ENCODE measurements around the gene MYO1G. TPM values are rescaled to one million over a fixed set of nuclear protein-coding genes. Genes with fewer than 3 reads are reported as not detected.
"Not testable (repeated sequence)": the region's sequence is repeated elsewhere in the genome, so short reads cannot be mapped to it uniquely, and the experiment has no call there.

The MYO1G gene
- total and polyA plus RNA-seq, 2 donors from 2014 or later = 0.60 to 14.3 TPM

DNA sequence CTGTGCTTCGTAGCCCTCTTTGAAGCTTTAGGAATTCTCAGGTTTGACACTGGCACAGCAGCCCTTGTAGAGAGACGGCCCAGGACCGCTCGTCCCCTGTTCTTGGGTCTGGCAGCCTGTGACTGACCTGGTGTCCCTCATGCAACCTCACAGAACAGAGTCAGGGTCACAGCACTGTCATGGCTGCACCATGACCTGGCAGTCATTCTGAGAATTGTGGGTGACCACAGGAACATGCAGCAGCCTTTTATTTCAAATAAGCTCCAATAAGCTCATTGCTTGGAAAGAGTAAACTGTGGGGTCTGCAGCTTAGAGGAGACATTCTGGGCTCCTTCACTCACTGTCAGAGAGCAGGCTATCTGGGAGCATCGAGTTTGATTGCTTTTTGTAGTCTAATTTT lies 42.5 kb downstream of the MYO1G start:
- no peak overlapping the region for H3K4me3 ChIP-seq (ENCODE audit: low read length in 3 of 3)
- no peak for FAIRE-seq
- TF ChIP-seq, protein P1, sequence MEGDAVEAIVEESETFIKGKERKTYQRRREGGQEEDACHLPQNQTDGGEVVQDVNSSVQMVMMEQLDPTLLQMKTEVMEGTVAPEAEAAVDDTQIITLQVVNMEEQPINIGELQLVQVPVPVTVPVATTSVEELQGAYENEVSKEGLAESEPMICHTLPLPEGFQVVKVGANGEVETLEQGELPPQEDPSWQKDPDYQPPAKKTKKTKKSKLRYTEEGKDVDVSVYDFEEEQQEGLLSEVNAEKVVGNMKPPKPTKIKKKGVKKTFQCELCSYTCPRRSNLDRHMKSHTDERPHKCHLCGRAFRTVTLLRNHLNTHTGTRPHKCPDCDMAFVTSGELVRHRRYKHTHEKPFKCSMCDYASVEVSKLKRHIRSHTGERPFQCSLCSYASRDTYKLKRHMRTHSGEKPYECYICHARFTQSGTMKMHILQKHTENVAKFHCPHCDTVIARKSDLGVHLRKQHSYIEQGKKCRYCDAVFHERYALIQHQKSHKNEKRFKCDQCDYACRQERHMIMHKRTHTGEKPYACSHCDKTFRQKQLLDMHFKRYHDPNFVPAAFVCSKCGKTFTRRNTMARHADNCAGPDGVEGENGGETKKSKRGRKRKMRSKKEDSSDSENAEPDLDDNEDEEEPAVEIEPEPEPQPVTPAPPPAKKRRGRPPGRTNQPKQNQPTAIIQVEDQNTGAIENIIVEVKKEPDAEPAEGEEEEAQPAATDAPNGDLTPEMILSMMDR (IDR thresholded peaks at IDR 0.05; ENCODE audit: borderline replicate concordance, extremely low read depth, insufficient read depth) = no peak

DNA sequence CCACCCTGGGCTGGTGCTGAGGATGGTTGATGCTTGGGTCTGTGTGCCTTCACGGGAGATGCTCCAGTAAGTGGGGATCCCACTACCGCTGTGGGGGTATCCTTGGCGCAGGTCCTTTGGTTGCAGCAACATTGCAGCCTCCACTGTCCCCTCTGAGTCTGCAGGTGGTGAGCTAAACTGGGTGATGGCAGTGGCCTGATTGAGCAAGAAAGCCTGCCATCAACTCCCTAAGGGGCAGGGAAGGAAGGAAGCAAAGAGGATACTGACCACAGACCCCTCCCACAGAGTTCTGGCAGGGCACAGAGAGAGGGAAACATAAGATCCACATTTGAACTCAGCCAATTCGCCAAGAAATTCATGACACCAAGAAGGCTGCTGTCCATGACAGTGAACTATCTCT lies 43.2 kb downstream of the MYO1G start:
- H3K9ac ChIP-seq (ENCODE audit: low read length in 3 of 3) = no peak overlapping the region
- no peaks in the 10 kb centered on the region for H3K9me3 ChIP-seq (ENCODE audit: control insufficient read depth in 2 of 3, insufficient read depth in 1 of 3, low read length in 3 of 3)
- no peak overlapping the region for H3K27ac ChIP-seq (ENCODE audit: low read depth in 2 of 2, low read length in 2 of 2)
- no peaks in the 10 kb centered on the region for H3K27me3 ChIP-seq (ENCODE audit: control insufficient read depth, insufficient read depth, low read length)
- no peak overlapping the region for H3K4me3 ChIP-seq (ENCODE audit: low read length in 3 of 3)
- intact Hi-C loops (cut with DNase I) = no loop called here
- no peak for FAIRE-seq
- TF ChIP-seq, protein P1 (IDR thresholded peaks at IDR 0.05; ENCODE audit: borderline replicate concordance, extremely low read depth, insufficient read depth) = no peak
- no peaks in the 10 kb centered on the region for H3K36me3 ChIP-seq (ENCODE audit: control insufficient read depth in 2 of 3, insufficient read depth in 3 of 3, low read length in 3 of 3)
- H3K4me1 ChIP-seq (ENCODE audit: control insufficient read depth in 2 of 3, insufficient read depth in 2 of 3, low read depth in 1 of 3, low read length in 3 of 3) = no peaks in the 10 kb centered on the region
- no peak for DNase-seq

More for the DNA sequence above, 42.5 kb downstream of the MYO1G start:
- no peaks in the 10 kb centered on the region for H3K27me3 ChIP-seq (ENCODE audit: control insufficient read depth, insufficient read depth, low read length)
- no peak for DNase-seq
- intact Hi-C loops (cut with DNase I) = no loop called here
- no peak overlapping the region for H3K27ac ChIP-seq (ENCODE audit: low read depth in 2 of 2, low read length in 2 of 2)
- H3K9ac ChIP-seq (ENCODE audit: low read length in 3 of 3) = no peak overlapping the region
- H3K36me3 ChIP-seq (ENCODE audit: control insufficient read depth in 2 of 3, insufficient read depth in 3 of 3, low read length in 3 of 3) = no peaks in the 10 kb centered on the region
- no peaks in the 10 kb centered on the region for H3K9me3 ChIP-seq (ENCODE audit: control insufficient read depth in 2 of 3, insufficient read depth in 1 of 3, low read length in 3 of 3)
- no peaks in the 10 kb centered on the region for H3K4me1 ChIP-seq (ENCODE audit: control insufficient read depth in 2 of 3, insufficient read depth in 2 of 3, low read depth in 1 of 3, low read length in 3 of 3)

DNA sequence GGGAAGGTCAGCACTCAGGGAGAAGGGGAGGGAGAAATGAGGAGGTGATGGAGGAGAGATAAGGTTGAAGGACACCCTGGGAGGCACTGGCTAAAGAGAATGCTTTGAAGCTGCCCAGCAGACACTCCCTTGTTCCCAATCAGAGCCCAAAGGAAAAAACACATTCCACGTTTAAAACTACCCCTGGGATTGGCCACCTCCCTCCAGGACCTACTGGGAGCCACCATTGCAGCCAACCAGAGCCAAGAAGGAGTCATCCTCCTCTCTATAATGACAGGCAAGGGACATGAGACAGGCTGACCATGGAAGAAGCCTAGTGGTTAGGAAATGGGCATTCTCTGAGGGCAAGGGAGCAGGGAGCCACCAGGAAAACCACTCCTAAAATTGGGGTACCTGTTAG lies 43.8 kb downstream of the MYO1G start:
- TF ChIP-seq, protein P1 (IDR thresholded peaks at IDR 0.05; ENCODE audit: borderline replicate concordance, extremely low read depth, insufficient read depth) = no peak
- Histone ChIP-seq H3K27ac (ENCODE audit: low read depth in 2 of 2, low read length in 2 of 2) (no peak overlapping the region), H3K4me3 (ENCODE audit: low read length in 3 of 3) (no peak overlapping the region), H3K27me3 (ENCODE audit: control insufficient read depth, insufficient read depth, low read length) (no peaks in the 10 kb centered on the region), H3K36me3 (ENCODE audit: control insufficient read depth in 2 of 3, insufficient read depth in 3 of 3, low read length in 3 of 3) (no peaks in the 10 kb centered on the region), H3K4me1 (ENCODE audit: control insufficient read depth in 2 of 3, insufficient read depth in 2 of 3, low read depth in 1 of 3, low read length in 3 of 3) (no peaks in the 10 kb centered on the region), H3K9me3 (ENCODE audit: control insufficient read depth in 2 of 3, insufficient read depth in 1 of 3, low read length in 3 of 3) (no peaks in the 10 kb centered on the region), H3K9ac (ENCODE audit: low read length in 3 of 3) (no peak overlapping the region)
- FAIRE-seq (no peak), DNase-seq (no peak)
- intact Hi-C loops (cut with DNase I) = no loop called here

DNA sequence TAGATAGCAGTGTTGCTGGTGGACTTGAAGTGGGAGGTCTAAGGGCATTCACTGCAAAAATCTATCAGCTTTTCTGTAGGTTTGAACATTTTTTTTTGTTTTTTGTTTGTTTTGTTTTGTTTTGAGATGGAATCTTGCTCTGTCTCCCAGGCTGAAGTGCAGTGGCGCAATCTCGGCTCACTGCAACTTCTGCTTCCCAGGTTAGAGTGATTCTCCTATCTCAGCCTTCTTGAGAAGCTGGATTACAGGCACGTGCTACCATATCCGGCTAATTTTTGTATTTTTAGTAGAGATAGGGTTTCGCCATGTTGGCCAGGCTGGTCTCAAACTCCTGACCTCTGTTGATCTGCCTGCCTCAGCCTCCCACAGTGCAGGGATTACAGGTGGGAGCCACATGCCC lies 44.3 kb downstream of the MYO1G start:
- FAIRE-seq; H3K4me3 ChIP-seq (ENCODE audit: low read length in 3 of 3); H3K9ac ChIP-seq (ENCODE audit: low read length in 3 of 3); intact Hi-C loops (cut with DNase I); H3K9me3 ChIP-seq (ENCODE audit: control insufficient read depth in 2 of 3, insufficient read depth in 1 of 3, low read length in 3 of 3); DNase-seq; H3K27ac ChIP-seq (ENCODE audit: low read depth in 2 of 2, low read length in 2 of 2); H3K27me3 ChIP-seq (ENCODE audit: control insufficient read depth, insufficient read depth, low read length); H3K4me1 ChIP-seq (ENCODE audit: control insufficient read depth in 2 of 3, insufficient read depth in 2 of 3, low read depth in 1 of 3, low read length in 3 of 3); H3K36me3 ChIP-seq (ENCODE audit: control insufficient read depth in 2 of 3, insufficient read depth in 3 of 3, low read length in 3 of 3): not testable (repeated sequence)
